Adrenal gland (tissue), 5 donors: ENCODE measurements around the gene SPAG9.

Experiments used
- CTCF ChIP-seq, 6 experiments: fragments of 450-650 bp in 4 of 6; fragments of 200-600 bp in 2 of 6; sonication (generic) in 1 of 6; IDR thresholded peaks; 1 replicate in 5 of 6; 2 replicates in 1 of 6; pipeline versions ENCODE4 v1.5.1 to v1.8.0; 2016 to 2021; ENCODE audit warnings: antibody characterized with exemption in 6 of 6, mild to moderate bottlenecking in 2 of 6, moderate library complexity in 1 of 6
- POLR2A ChIP-seq, 2 donors: fragments of 450-650 bp; IDR thresholded peaks; one replicate each; pipeline ENCODE4 v1.6.1; 2017; ENCODE audit warnings: antibody characterized with exemption in 2 of 2, mild to moderate bottlenecking in 2 of 2, moderate library complexity in 1 of 2
- donor health status: DM: no; HTN: no; CAD: no.

GRCh38 chr17:51056813-51057510 is 63.7 kb downstream of the SPAG9 start:
- TF ChIP-seq CTCF (IDR thresholded peaks at IDR 0.05) (peak; percentile 48 to 75 (median 66)), POLR2A (IDR thresholded peaks at IDR 0.05) (peak in 1 of 2 donors; percentile 38)
